Stimulated activated CD8-positive, alpha-beta memory T cell treated with anti-CD3 and anti-CD28 coated beads, Interleukin-12 subunit alpha, Interleukin-12 subunit beta, amount 100 ng/mL, for 1 hour (primary cell): ENCODE measurements around the gene KIRREL3.

Source experiments
- DNase-seq: peaks from one replicate; pipeline ENCODE4 v3.0.0-alpha.2; 2020; ENCODE audit warnings: low read depth

KIRREL3 gene

DNA sequence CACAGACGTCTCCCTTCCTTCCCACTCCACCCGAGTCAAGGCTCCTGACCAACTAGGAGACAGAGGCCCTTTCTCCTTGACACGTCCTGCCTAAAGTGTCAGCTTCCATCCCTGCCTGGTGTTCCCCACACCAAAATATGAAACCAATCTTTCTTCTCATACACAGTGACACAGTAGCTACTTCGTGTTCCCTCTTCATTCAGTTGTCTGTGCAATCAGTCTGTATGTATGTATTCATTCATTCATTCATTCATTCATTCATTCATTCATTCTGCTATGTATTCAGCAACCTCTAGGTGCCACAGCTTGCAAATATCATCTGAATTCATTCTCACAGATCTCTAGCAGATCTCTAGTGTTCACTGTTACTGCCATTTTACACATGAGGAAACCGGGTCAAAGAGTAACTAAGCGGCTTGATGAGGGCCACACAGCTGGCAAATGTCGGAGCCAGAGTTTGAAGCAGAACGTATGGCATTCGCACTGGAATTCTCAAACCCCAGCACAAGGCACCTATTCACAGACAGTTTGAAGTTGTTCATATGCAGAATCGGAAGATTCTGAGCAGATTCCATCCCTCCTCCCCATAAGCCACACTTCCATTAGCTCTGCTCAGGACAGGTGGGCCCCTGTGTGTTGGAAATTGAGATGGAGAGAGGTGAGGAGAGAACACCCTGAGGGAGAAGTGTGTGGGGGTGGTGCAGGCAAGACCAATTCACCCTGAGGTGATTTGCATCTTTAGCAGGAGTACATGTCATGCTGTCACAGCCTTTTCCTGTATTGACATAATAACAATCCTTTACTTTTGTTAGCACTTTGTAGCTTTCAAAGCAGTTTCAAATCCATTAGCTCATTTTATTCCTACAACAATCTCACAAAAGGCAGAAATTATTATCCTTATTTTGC is 369.4 kb downstream of the KIRREL3 start:
- DNase-seq: no peak

DNA sequence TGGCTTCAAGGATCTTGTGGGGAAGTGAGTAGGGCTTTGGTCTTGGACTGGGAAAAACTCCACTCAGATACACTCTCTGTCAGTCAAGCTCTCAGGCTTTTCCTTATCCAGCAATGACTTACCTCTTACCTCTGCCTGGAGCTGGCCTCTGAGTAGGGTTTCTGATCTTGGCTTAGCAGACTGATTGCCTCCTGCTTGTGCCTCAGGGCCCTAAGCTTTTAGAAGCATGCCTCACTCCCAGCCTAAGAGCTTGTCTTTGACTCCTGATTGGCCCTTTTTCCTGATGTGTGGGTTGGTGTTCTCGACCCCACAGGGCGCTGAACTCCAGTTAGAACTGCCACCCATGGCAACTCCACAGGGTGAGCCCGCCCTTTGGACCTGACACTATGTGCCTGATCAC is 370.1 kb downstream of the KIRREL3 start:
- DNase-seq: no peak

GRCh38 chr11:126628790-126629621 is 371.6 kb downstream of the KIRREL3 start:
- no peak for DNase-seq

GRCh38 chr11:126628450-126628789 is 372.1 kb downstream of the KIRREL3 start:
- DNase-seq: no peak

DNA sequence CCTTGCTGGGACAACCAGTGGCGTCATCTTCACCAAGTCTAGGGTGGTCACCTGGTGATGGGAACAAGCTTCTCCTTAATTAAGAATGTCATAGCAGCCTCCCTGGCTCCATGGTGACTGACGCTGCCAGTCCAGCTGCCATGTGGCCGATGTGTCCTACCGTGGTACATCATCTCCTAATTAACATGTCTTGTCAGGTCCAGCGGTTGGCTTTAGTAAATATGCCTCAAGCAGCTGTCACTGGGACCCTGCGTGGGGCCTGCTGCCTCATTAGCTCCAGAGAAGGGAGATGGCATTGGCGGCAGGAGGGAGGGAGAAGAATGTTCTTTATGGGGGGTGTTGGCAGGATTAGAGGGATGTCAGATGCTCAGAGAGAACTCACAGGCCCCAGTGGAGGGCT is 373.1 kb downstream of the KIRREL3 start:
- no peak for DNase-seq

DNA sequence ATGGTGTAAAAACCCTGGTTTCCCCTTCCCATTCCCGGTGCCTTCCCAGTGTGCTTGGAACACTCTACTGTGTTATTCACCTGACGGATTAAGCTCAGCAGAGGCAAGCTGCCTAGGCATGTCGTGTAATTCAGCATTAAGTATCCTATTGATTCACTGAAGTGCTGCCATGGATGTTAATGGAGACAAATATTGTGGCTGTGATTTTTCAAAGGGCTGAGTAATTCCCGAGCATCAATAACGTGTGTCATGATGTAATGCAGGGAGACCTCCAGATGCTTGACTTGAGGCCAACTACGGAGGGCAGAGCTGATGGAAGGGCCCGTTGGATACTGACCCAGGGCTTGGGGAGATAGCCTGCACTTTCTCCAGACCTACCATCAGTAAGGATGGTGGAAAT is 376.1 kb downstream of the KIRREL3 start:
- DNase-seq: no peak

GRCh38 chr11:126619516-126619915 is 381.1 kb downstream of the KIRREL3 start:
- DNase-seq: no peak

DNA sequence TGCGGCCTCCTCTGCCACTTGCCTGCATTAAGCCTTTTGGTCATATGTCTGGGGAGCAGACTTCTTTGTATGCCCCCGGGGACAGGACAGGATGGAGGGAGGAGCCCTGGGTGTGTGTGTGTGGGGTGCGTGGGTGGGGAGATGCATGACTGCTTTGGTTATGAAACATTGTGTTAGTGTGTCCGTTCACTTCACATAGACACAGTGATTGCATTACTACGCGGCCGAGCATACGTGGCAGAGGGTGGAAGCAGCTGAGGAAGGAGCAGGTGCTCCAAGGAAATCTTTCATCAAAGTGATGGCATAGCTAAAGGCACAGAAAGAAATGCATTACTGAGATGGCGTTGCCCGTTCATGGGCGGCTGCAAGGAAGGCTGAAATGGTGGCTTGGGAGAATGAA is 384.7 kb downstream of the KIRREL3 start:
- DNase-seq: no peak

DNA sequence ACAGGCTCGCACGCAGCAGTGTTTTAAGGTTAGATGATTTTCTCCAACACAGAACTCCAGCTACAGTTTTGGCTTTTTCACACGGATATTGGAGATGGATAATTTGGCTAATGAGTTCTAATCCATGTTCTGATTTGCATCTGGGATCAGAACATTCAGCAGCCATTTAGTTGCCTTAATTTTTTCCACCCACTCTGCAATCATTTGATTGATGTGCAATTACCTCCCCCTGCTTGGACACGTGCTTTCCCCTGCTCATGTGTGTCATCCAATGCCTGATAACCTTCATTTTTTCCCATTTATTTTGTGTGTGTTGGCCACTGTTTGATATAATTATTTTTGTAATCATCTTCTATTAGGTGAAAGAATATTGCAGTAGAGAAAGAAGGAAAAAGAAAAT is 387.3 kb downstream of the KIRREL3 start:
- DNase-seq: no peak

- DNase-seq: no peak
These were observed 387.9 kb downstream of the KIRREL3 start for GRCh38 chr11:126612671-126613070.

GRCh38 chr11:126611438-126611837 is 389.1 kb downstream of the KIRREL3 start:
- no peak for DNase-seq

DNA sequence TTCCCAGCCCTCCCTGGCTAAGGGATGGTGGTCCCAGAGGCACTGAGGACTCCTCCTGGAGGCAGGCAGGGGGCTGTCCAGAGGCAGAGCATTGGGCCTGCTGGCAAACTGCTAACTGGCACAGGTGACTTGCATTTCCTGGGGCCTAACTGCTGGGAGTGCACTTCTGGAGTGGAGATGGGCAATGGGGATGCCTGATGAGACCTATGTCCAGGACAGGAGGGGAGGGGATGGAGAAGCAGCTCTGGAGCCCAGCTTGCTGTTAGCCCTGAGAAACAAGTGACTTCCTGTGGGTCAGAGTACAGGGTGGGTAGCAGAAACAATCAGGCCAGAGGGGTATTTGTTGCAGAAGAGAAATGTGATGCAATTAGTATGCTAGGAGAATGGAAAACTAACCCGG is 391.9 kb downstream of the KIRREL3 start:
- DNase-seq: no peak

GRCh38 chr11:126607776-126608541 is 392.6 kb downstream of the KIRREL3 start:
- no peak for DNase-seq

- DNase-seq: no peak
These were observed 393.2 kb downstream of the KIRREL3 start for GRCh38 chr11:126607374-126607773.

DNA sequence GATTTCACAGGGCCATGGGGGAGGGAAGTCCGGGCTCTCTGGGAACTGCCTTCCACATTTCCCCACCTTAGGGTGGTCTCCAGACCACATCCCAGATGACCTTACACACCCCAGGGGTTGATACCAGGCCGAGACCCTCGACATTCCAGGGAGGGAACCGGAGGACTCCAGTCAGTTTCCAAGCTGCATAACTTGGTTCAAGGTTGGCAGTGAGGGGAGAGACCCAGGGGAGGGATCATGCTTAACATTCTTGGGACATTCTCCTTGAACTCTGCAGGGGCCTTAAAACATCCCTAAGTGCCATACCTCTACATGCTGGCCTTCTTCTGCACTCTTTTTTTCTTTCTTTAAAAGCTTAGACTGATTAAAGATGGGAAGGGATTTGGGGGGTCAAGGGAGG is 394.1 kb downstream of the KIRREL3 start:
- no peak for DNase-seq

DNA sequence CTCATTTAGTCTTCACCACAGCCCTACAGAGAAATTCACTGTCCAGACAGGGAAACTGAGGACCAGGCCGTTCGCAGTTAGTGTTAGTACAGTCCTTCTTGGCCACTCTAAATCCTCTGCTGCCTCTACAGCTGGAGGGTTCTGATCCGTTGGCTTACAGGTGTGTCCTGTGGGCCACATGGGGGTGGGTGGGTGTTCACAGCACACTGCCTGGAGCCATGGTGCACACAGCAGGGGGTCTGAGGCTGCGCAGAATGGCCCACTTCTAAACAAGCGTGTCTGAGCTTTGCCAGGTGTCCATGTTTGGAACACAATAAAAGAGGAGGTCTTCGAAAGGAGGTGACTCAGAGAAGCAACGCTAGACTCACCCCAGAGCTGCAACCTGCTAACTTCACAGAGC is 396.1 kb downstream of the KIRREL3 start:
- DNase-seq: no peak

DNA sequence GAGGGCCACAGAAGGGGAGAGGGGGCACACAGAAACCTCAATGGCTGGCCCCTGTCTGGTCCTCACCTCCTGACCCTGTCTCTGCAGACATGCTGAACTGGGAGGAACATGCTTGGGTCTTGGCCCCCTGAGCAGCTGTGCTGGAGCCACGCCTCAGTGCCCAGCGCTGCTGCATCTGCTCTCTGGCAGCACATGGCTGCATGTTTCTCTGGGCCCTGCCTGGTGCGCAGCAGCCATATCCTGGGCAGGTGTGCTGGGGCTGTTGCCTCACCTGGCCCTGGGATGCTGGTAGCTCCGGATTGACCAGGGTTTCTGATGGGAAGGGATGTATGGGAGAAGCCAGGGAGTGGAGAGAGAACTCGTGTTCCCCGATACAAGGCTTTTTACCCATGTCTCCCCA is 397.1 kb downstream of the KIRREL3 start:
- no peak for DNase-seq

DNA sequence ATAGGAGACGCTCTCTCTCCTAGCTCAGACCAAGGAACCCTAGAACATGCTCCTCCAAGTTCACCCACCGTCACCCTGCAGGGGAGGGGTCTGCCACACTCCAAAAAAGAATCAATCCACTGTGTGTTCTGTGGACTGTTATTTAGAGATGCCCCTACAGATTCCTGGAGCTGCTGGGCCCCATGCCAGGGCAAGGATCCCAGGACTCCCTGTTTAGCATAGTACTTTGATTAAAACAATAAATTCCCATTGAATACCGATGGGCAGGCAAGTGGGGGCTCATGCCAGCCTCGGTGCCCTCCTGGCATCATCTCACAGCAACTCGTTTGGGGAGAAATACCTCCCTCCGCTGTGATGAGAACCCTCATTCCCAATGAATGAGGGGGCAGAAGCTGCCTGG is 397.6 kb downstream of the KIRREL3 start:
- no peak for DNase-seq

DNA sequence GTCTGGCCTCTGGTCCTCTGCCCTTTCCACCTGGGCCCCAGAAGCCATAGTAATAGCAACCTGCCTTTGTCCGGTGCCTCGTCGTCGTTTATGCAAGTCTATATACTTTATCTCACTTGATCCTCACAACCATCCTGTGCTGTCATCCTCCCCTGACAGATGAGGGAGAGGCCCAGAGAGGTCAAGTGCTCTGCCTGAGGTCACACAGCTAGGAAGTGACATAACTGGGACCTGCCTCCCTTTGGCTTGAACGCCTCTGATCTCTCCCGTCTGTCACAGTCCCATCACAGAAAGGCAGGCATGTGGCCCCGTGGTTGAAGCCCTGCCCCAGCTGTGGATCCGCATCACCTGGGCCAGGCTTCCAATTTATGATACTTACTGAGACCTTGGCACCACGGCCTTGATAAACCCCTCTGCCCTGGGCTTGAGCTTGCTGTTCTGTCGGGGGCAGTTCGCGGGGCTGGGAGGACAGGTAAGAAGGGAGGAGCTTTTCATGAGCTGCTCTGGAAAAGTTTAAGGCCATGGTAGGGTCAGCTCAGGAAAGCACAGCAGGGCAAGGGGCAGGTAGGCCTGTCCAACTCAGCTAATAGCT is 398.1 kb downstream of the KIRREL3 start:
- no peak for DNase-seq

GRCh38 chr11:126601550-126602215 is 398.9 kb downstream of the KIRREL3 start:
- no peak for DNase-seq

DNA sequence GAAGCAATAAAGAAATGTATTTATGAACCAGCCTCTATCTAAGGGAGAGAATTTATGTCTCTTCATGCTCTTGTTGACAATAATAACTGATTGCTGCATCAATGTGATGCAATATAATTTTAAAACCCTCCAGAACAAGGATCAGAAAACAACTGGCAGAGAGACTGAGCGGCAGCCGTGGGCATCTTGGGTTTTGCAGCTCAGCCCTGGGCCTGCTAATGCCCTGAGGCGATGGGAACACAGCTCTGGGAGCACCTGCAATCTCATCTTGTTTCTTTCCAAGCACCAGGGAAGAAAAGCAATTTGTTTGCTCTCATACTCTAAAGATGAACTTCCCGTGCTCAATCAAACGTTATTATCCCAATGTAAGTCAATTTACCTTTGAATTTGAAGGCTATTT is 399.4 kb downstream of the KIRREL3 start:
- no peak for DNase-seq
